Activated T-cell treated with anti-CD3 and anti-CD28 coated beads for 24 hours (primary cell): ENCODE data around the gene MTHFS.
A peak's percentile ranks its signal among the peaks of the same experiment; 100 is the strongest.

ENCODE experiments used
- DNase-seq: peaks from one replicate; pipeline ENCODE4 v3.0.0-alpha.2; 2020; ENCODE audit warnings: low read depth

Gene MTHFS

GRCh38 chr15:79874242-79874641, 22.6 kb downstream of the MTHFS start:
- DNase-seq, result no peak

- DNase-seq, result no peak
Measured at GRCh38 chr15:79872358-79873017, 24.3 kb downstream of the MTHFS start.

- no peak for DNase-seq
Measured at GRCh38 chr15:79868554-79868953, 28.3 kb downstream of the MTHFS start.

- no peak for DNase-seq
Measured at GRCh38 chr15:79863886-79864285, 32.9 kb downstream of the MTHFS start.

- DNase-seq, result no peak
Measured at GRCh38 chr15:79862191-79862590, 34.6 kb downstream of the MTHFS start.

- DNase-seq, result no peak
Measured at GRCh38 chr15:79860661-79861060, 36.2 kb downstream of the MTHFS start.

GRCh38 chr15:79858469-79858868, 38.3 kb downstream of the MTHFS start:
- no peak for DNase-seq

GRCh38 chr15:79853492-79854328, 43.1 kb downstream of the MTHFS start:
- DNase-seq, result peak; percentile 69

- no peak for DNase-seq
Measured at GRCh38 chr15:79849789-79850188, 47.0 kb downstream of the MTHFS start.

- DNase-seq, result no peak
Measured at GRCh38 chr15:79846539-79846938, 50.3 kb downstream of the MTHFS start.

GRCh38 chr15:79844221-79844620, 52.6 kb downstream of the MTHFS start:
- no peak for DNase-seq

GRCh38 chr15:79837846-79838245, 59.0 kb downstream of the MTHFS start:
- no peak for DNase-seq

GRCh38 chr15:79834495-79834894, 62.3 kb downstream of the MTHFS start:
- no peak for DNase-seq

GRCh38 chr15:79832367-79833120, 64.3 kb downstream of the MTHFS start:
- DNase-seq, result no peak

GRCh38 chr15:79831604-79832003, 65.2 kb downstream of the MTHFS start:
- no peak for DNase-seq

- no peak for DNase-seq
Measured at GRCh38 chr15:79829950-79830349, 66.9 kb downstream of the MTHFS start.

- no peak for DNase-seq
Measured at GRCh38 chr15:79828447-79828846, 68.4 kb downstream of the MTHFS start.

GRCh38 chr15:79826800-79827199, 70.0 kb downstream of the MTHFS start:
- DNase-seq, result no peak

GRCh38 chr15:79824136-79824701, 72.6 kb downstream of the MTHFS start:
- no peak for DNase-seq

GRCh38 chr15:79820820-79821219, 76.0 kb downstream of the MTHFS start:
- no peak for DNase-seq

GRCh38 chr15:79820176-79820575, 76.6 kb downstream of the MTHFS start:
- DNase-seq, result no peak

GRCh38 chr15:79816571-79816970, 80.2 kb downstream of the MTHFS start:
- DNase-seq, result no peak

- no peak for DNase-seq
Measured at GRCh38 chr15:79815468-79815867, 81.3 kb downstream of the MTHFS start.
